Measurements from ENCODE around the gene EVI5L. TPM values are rescaled to one million over a fixed set of nuclear protein-coding genes. Genes with fewer than 3 reads are reported as not detected.

Gene EVI5L
- total and polyA plus RNA-seq, 2 donors (not counting 1 experiment from before 2014, with no cell fraction given), result 10.4 to 16.5 TPM

- no peak for DNase-seq (ENCODE audit: low read depth in 2 of 2)
- no peak for TF ChIP-seq CTCF (conservative IDR thresholded peaks at IDR 0.05 in 1 of 2, IDR thresholded peaks at IDR 0.05 in 1 of 2; ENCODE audit: low read depth in 1 of 2, low read length in 2 of 2)
- TF ChIP-seq EZH2 (IDR thresholded peaks at IDR 0.05; ENCODE audit: low read length, missing control alignments), result no peak
- no peaks in the 10 kb centered on the region for H3K79me2 ChIP-seq (ENCODE audit: control insufficient read depth, insufficient read depth, low read length)
- peak overlapping the region; percentile 67 for H2AFZ ChIP-seq (ENCODE audit: low read length)
- peak overlapping the region; percentile 11 for H3K4me2 ChIP-seq (ENCODE audit: extremely low read depth, insufficient read depth, low read length)
- H3K36me3 ChIP-seq (ENCODE audit: control insufficient read depth, insufficient read depth, low read length), result no peaks in the 10 kb centered on the region
- no peaks in the 10 kb centered on the region for H4K20me1 ChIP-seq (ENCODE audit: control insufficient read depth, extremely low read depth, insufficient read depth, low read length)
- H3K27ac ChIP-seq (ENCODE audit: insufficient read depth, low read length), result no peak overlapping the region
- H3K4me1 ChIP-seq (ENCODE audit: control insufficient read depth, extremely low read depth, insufficient read depth, low read length), result peaks cover 2% of the 10 kb centered on the region
- no peak overlapping the region for H3K9ac ChIP-seq (ENCODE audit: insufficient read depth, low read length)
- H3K4me3 ChIP-seq (replicated peaks in 1 of 4; ENCODE audit: control extremely low read depth in 1 of 4, insufficient read depth in 1 of 4, low read depth in 3 of 4, low read length in 4 of 4), result peak overlapping the region; percentile 10 to 45 (median 27)
- no peaks in the 10 kb centered on the region for H3K27me3 ChIP-seq (ENCODE audit: control insufficient read depth, insufficient read depth, low read length)
- no peaks in the 10 kb centered on the region for H3K9me3 ChIP-seq (ENCODE audit: control insufficient read depth, insufficient read depth, low read depth, low read length)
Observed at GRCh38 chr19:7829166-7829520, 875 bp upstream of the EVI5L start.

GRCh38 chr19:7830272-7830771 is 304 bp downstream of the EVI5L start:
- Histone ChIP-seq H3K27me3 (ENCODE audit: control insufficient read depth, insufficient read depth, low read length) (no peaks in the 10 kb centered on the region), H3K4me2 (ENCODE audit: extremely low read depth, insufficient read depth, low read length) (no peak overlapping the region), H3K9me3 (ENCODE audit: control insufficient read depth, insufficient read depth, low read depth, low read length) (no peaks in the 10 kb centered on the region), H3K4me3 (replicated peaks in 1 of 4; ENCODE audit: control extremely low read depth in 1 of 4, insufficient read depth in 1 of 4, low read depth in 3 of 4, low read length in 4 of 4) (peak overlapping the region; percentile 39 to 61 (median 50)), H3K36me3 (ENCODE audit: control insufficient read depth, insufficient read depth, low read length) (no peaks in the 10 kb centered on the region), H3K79me2 (ENCODE audit: control insufficient read depth, insufficient read depth, low read length) (no peaks in the 10 kb centered on the region), H3K27ac (ENCODE audit: insufficient read depth, low read length) (no peak overlapping the region), H3K9ac (ENCODE audit: insufficient read depth, low read length) (peak overlapping the region; percentile 58), H3K4me1 (ENCODE audit: control insufficient read depth, extremely low read depth, insufficient read depth, low read length) (peaks cover 2% of the 10 kb centered on the region), H2AFZ (ENCODE audit: low read length) (no peak overlapping the region), H4K20me1 (ENCODE audit: control insufficient read depth, extremely low read depth, insufficient read depth, low read length) (no peaks in the 10 kb centered on the region)
- TF ChIP-seq EZH2 (IDR thresholded peaks at IDR 0.05; ENCODE audit: low read length, missing control alignments) (no peak), CTCF (conservative IDR thresholded peaks at IDR 0.05 in 1 of 2, IDR thresholded peaks at IDR 0.05 in 1 of 2; ENCODE audit: low read depth in 1 of 2, low read length in 2 of 2) (no peak)
- DNase-seq (ENCODE audit: low read depth in 2 of 2), result no peak

GRCh38 chr19:7830823-7831222 is 805 bp downstream of the EVI5L start:
- H3K9me3 ChIP-seq (ENCODE audit: control insufficient read depth, insufficient read depth, low read depth, low read length), result no peaks in the 10 kb centered on the region
- peak overlapping the region; percentile 39 to 61 (median 50) for H3K4me3 ChIP-seq (replicated peaks in 1 of 4; ENCODE audit: control extremely low read depth in 1 of 4, insufficient read depth in 1 of 4, low read depth in 3 of 4, low read length in 4 of 4)
- peaks cover 2% of the 10 kb centered on the region for H3K4me1 ChIP-seq (ENCODE audit: control insufficient read depth, extremely low read depth, insufficient read depth, low read length)
- no peaks in the 10 kb centered on the region for H3K79me2 ChIP-seq (ENCODE audit: control insufficient read depth, insufficient read depth, low read length)
- DNase-seq (ENCODE audit: low read depth in 2 of 2), result no peak
- H2AFZ ChIP-seq (ENCODE audit: low read length), result no peak overlapping the region
- H3K9ac ChIP-seq (ENCODE audit: insufficient read depth, low read length), result no peak overlapping the region
- TF ChIP-seq CTCF (conservative IDR thresholded peaks at IDR 0.05 in 1 of 2, IDR thresholded peaks at IDR 0.05 in 1 of 2; ENCODE audit: low read depth in 1 of 2, low read length in 2 of 2) (no peak), EZH2 (IDR thresholded peaks at IDR 0.05; ENCODE audit: low read length, missing control alignments) (no peak)
- no peak overlapping the region for H3K27ac ChIP-seq (ENCODE audit: insufficient read depth, low read length)
- no peaks in the 10 kb centered on the region for H3K27me3 ChIP-seq (ENCODE audit: control insufficient read depth, insufficient read depth, low read length)
- H3K36me3 ChIP-seq (ENCODE audit: control insufficient read depth, insufficient read depth, low read length), result no peaks in the 10 kb centered on the region
- H4K20me1 ChIP-seq (ENCODE audit: control insufficient read depth, extremely low read depth, insufficient read depth, low read length), result no peaks in the 10 kb centered on the region
- H3K4me2 ChIP-seq (ENCODE audit: extremely low read depth, insufficient read depth, low read length), result peak overlapping the region; percentile 23
